ENCODE data around the gene NPIPB4.
"Not testable (repeated sequence)": the region's sequence is repeated elsewhere in the genome, so short reads cannot be mapped to it uniquely, and the experiment has no call there.

GRCh38 chr16:21825526-21825925 lies 32.0 kb downstream of the NPIPB4 start:
- TF ChIP-seq CHD1 (IDR thresholded peaks at IDR 0.05; ENCODE audit: low read length); ARNT (IDR thresholded peaks at IDR 0.05); ZNF232 (CRISPR knock-in tag; IDR thresholded peaks at IDR 0.05); CBX1 (IDR thresholded peaks at IDR 0.05; ENCODE audit: low read depth); RAD21 (CRISPR knock-in tag; conservative IDR thresholded peaks at IDR 0.05 in 1 of 2, IDR thresholded peaks at IDR 0.05 in 1 of 2): not testable (repeated sequence)
- TF ChIP-seq, protein P1, sequence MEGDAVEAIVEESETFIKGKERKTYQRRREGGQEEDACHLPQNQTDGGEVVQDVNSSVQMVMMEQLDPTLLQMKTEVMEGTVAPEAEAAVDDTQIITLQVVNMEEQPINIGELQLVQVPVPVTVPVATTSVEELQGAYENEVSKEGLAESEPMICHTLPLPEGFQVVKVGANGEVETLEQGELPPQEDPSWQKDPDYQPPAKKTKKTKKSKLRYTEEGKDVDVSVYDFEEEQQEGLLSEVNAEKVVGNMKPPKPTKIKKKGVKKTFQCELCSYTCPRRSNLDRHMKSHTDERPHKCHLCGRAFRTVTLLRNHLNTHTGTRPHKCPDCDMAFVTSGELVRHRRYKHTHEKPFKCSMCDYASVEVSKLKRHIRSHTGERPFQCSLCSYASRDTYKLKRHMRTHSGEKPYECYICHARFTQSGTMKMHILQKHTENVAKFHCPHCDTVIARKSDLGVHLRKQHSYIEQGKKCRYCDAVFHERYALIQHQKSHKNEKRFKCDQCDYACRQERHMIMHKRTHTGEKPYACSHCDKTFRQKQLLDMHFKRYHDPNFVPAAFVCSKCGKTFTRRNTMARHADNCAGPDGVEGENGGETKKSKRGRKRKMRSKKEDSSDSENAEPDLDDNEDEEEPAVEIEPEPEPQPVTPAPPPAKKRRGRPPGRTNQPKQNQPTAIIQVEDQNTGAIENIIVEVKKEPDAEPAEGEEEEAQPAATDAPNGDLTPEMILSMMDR (IDR thresholded peaks at IDR 0.05 in 2 of 3, conservative IDR thresholded peaks at IDR 0.05 in 1 of 3; ENCODE audit: insufficient read depth in 2 of 3, low read depth in 1 of 3, low read length in 3 of 3): not testable (repeated sequence)

Data from K562 (cell line).